ENCODE results near the gene PRL.

PRL gene

DNA sequence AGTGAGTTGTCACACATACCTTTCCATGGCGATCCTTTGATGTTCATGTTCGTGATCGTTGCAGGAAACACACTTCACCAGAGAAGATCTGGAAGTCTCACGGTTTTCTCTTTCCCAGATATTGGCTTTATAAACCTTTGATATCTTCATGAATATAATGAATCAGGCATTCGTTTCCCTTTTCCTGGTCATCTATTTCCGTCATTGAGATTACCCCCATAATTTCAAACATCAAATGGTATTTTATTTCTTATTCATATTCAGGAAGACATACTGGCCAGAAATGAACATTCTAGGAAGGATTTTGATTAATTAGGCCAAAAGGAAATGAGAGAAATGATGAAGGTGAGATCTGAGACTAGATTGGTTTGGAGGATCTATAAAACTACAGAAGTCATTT is at the start of gene PRL:
Gene PRL (minus strand): TSS at position 101 of the 400 bp plus-strand sequence. CDS start 54 bp downstream, at position 47.
- no peak for DNase-seq (ENCODE audit: low spot score)
- FAIRE-seq, result no peak

DNA sequence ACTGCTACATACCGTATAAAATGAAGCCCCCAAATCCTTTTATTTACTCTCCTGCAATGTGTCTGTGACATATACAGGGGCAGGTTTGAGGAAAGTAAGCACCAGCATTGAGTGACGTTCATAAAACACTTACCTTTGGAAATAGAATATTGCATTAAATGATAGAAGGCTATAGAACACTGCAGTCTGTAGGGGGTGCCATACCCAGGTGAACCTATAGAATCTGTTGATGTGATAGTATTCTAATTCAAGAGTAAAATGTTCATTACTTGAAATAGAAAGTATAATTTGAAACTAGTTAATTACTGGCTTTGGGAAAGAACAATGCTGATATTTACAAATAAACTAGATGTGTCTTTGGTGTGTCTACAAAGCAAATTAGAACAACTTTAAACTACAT is 47.0 kb upstream of the PRL start:
- no peak for FAIRE-seq
- DNase-seq (ENCODE audit: low spot score), result no peak

DNA sequence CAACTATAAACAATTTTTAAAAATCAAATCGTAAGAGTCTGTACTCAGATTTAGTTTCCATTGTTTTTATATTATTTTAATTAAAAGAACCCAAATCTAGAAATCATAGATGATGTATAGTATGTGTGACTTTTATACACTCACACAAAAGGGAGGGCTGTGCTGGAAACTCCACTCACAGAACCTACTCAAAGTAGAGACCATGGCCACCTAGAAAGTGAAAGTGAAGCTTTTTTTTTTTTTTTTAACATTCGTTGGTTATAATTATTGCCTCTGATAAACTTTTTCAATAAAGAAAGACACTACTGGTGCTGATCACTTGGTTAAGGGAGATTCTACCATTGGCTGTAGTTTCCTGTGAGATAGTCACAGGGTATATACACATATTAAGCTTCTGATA is 37.9 kb upstream of the PRL start:
- no peak for DNase-seq (ENCODE audit: low spot score)
- FAIRE-seq, result no peak

DNA sequence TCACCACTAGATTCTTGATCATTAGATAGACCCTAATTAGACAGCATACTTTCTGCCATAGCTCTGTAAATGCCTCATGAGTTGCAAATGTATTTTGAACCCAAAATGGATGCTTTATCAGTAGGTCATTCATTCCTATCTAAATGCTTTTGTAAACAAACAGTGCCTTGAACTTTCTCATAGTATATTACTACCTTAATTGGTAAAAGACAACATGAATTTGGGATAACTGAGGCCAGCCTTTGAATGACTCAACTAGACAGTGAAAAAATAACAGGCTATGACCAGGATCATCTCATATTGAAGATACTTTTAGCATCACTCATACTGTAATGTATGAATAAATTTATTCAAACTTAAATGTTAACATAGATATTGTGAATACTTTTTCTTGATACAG is 37.0 kb upstream of the PRL start:
- FAIRE-seq, result no peak

DNA sequence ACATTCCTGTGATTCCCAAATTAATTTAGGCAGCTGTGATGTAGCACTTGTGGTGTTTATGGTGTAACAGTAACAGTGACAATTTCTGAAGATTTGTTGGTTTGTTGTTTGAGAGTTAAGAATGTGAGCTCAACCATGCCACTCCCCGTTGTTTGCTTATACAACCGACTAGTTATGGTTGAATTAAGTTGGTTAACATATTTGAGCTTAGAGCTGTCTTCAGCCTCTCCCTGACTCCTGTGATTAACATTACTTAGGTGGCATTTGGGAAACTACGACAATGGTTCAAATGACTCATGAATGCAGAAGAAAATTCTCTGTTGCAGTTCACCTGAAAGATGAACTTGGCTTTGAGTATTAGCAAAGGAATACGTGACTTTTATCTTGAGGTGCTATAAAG is 35.9 kb upstream of the PRL start:
- FAIRE-seq, result no peak
- DNase-seq (ENCODE audit: low spot score), result peak; percentile 12

More for the DNA sequence above, 37.0 kb upstream of the PRL start:
- no peak for DNase-seq (ENCODE audit: low spot score)

DNA sequence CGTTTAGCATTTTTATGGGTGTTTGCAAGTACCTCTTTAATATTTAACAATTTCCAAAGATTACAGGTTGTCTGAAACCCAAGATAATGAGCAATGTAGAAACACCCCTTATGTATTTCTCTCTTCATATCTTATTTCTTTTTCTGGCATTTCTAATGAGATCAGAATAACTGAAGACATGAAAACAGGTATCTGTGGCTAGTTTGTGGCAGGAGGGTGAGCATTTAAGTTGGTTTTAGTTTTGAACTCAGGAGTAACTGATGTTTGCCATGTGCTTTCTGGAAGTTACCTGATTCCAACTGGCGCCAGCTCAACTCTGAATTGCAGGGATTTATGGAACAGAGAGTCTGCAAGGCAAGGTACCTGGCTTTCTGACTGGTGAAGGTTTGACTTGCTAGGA is 35.4 kb upstream of the PRL start:
- DNase-seq (ENCODE audit: low spot score) (no peak), FAIRE-seq (no peak)

DNA sequence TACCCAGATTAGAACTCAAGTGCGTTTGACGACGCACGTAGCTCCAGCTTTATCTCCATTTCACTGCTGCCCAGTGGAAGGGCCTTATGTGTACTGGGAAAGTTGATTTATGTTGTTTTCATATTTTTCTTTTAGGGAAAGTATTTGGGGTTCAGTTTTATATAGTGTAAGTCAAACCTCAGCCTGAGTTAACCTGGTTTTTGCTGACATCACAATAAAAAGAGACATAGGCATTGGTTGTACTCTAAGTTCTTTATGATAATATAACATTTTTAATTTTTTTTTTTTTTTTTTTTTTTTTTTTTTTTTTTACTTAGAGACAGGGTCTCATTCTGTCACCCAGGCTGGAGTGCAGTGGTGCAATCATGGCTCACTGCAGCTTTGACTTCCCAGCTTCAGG is 34.1 kb upstream of the PRL start:
- FAIRE-seq (no peak), DNase-seq (ENCODE audit: low spot score) (no peak)

- DNase-seq (ENCODE audit: low spot score) (no peak), FAIRE-seq (no peak)
Observed at GRCh38 chr6:22328474-22328873, 31.6 kb upstream of the PRL start.

GRCh38 chr6:22327881-22328280 is 31.0 kb upstream of the PRL start:
- FAIRE-seq, result no peak

DNA sequence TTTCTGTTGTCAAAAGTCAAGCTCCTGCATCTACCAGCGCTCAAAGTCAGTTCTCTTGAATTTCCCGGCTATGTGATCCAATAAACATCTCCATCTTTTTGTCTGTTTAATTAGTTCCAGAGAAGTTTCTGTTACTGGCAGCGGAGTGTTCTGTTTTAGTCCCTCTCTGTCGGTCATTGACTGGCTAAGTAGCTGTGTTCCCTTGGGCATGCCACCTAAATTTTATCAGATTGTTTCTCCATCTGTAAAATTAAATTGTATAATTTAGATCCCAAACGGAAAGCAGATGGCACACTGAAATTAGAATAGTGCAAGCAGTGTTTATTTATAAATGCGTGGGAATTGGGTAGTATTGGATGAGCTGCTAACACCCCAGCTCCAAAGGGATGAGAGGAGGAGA is 29.7 kb upstream of the PRL start:
- no peak for DNase-seq (ENCODE audit: low spot score)
- no peak for FAIRE-seq

More at GRCh38 chr6:22327881-22328280, 31.0 kb upstream of the PRL start:
- DNase-seq (ENCODE audit: low spot score), result no peak

DNA sequence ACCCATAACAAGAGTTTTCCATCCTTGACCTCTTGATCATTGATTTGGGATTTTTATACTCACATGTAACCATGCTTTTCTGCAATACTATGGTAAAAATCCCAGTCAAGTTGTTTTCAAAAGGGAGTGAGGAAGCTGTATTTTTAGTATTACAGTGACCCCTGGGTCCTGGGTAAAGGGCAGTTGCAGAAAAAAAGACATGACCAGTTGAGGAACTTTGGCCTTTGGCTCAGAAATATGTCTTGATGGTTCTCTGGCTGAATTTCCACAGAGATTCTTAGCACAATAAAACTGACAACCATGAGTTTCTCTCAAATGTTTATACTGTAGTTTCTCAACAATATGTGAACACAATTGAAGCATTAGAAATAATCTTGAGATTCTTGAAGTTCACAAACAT is 28.6 kb upstream of the PRL start:
- FAIRE-seq (no peak), DNase-seq (ENCODE audit: low spot score) (no peak)

- FAIRE-seq (no peak), DNase-seq (ENCODE audit: low spot score) (no peak)
Observed at GRCh38 chr6:22323848-22324247, 27.0 kb upstream of the PRL start.

DNA sequence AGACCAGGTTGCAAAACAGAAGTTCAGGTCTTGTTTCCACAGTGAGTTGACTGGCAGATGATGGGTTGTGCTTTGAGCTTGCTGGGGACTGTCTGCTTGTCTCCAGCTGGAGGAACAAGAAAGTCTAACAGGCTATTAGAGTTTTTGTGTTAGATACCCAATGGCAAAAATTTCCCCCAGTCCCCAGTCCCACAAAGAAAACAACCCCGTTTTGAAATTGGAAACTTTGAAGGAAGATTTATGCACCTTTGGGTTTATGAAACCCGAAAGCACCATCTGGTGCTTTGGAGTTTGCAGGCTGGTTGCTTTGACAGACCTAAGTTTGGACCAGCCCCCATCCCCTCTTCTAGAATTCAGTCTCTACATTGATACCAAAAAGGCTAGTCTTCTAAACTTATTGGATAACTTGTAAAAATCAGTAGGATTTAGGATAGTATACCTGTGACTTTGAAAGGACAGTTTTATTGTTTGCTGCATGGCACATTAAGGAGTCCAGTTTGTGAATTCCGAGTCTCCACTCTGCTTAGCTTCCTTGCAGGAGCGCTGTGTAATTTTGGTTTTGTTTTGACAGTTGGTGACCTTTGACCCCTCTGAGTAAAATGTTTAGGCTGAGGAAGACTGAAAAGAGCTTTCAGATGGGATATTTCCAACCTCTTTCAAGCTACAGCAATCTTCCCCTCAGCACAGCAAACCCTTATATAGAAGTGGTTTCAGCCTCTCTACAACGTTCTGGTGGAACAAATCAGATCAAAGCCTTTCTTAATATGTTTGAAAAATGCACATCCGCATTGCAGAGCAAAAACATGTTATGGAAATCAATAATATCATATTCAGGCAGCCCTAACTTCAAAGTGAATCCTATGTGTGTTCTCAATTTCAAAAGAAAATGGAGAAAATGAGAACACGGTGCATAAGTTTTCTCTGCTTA is 25.5 kb upstream of the PRL start:
- no peak for DNase-seq (ENCODE audit: low spot score)
- no peak for FAIRE-seq

DNA sequence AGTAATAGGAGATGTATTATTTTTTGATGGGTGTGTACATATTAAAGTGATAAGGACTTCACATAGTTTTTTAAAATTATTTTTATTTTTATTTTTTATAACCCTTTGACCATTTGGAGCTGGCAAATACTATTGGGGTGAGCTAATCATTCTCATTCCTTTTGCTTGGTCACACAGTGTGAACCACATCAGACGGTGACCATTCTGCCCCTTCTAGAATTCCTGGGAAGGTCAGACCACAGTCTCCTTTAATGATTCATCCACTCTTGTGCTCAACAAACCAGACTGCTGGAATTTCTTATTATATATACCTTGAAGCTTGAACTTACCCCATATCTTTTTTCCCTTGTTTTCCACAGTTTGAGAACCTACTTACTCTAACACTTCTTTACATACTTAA is 23.9 kb upstream of the PRL start:
- DNase-seq (ENCODE audit: low spot score) (peak; percentile 88), FAIRE-seq (peak; percentile 98)

- no peak for FAIRE-seq
- no peak for DNase-seq (ENCODE audit: low spot score)
Observed at GRCh38 chr6:22318404-22318803, 21.6 kb upstream of the PRL start.

DNA sequence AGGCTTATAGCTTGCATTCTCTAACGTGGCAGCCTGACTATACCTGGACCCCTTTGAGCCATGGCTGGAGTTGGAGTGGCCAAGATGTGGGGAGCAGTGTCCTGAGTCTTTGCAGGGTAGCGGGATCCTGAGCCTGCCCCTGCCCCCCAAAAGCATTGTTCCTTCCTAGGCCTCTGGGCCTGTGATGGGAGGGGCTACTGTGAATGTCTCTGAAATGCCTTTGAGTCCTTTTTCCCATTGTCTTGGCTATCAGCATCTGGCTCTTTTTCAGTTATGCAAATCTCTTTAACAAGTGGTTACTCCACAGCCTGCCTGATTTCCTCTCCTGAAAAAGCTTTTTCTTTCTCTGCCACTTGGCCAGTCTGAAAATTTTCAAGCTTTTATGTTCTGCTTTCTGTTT is 17.0 kb upstream of the PRL start:
- DNase-seq (ENCODE audit: low spot score), result no peak
- no peak for FAIRE-seq

- FAIRE-seq (no peak), DNase-seq (ENCODE audit: low spot score) (no peak)
Observed at GRCh38 chr6:22308939-22309338, 12.1 kb upstream of the PRL start.

- FAIRE-seq, result no peak
Observed at GRCh38 chr6:22306741-22307466, 10.1 kb upstream of the PRL start.

DNA sequence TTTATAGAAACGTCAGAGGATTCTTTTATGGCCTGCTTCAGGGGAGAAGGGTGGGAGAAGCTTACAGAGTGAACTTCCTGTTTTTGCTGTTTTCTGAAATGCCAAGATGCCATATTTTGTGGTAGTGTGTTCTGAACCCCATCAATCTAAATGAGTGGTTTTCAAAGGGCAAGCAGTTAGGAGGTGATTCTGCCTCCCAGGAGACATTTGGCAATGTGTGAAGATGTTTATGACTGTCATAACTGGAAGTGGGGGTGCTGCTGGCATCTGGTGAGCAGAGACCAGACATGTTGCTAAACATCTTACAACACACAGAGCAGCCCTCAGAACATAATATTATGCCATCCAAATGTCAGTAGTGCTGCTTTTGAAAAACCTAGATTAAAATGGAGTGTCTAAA is 6.0 kb upstream of the PRL start:
- no peak for FAIRE-seq
- DNase-seq (ENCODE audit: low spot score), result no peak

More at GRCh38 chr6:22306741-22307466, 10.1 kb upstream of the PRL start:
- DNase-seq (ENCODE audit: low spot score), result no peak

DNA sequence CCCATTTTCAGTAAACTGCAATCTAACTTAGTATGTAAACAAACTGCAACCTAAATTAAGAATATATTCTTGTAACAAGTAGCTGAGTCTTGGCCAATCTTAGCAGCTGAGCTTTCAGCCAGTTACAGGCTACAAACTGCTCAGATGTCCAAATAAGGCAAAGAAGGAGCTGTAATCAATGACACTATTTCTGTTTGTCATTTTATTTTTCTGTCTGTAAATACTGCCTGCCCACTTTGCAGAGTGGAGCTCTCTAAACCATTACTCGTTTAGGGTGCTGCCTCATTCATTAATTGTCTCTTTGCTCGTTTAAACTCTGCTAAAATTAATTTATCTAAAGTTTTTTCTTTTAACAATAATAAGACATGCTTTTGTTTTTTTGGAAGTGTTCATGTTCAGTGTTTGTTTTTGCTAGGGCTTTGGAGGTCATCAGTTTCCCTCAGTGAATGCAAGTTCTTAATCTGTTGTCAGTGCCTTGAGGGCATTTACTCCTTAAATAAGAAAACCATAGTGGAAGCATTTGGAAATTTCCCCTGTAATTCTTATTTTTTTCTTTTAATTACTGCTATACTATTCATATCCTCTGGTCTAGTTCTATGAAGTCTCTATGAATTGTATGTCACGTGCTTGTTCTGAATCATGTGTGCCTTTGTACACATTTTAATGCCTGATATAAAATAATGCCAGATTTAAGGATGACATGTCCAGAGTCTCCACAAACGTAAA is 3.6 kb upstream of the PRL start:
- FAIRE-seq (no peak), DNase-seq (ENCODE audit: low spot score) (no peak)

DNA sequence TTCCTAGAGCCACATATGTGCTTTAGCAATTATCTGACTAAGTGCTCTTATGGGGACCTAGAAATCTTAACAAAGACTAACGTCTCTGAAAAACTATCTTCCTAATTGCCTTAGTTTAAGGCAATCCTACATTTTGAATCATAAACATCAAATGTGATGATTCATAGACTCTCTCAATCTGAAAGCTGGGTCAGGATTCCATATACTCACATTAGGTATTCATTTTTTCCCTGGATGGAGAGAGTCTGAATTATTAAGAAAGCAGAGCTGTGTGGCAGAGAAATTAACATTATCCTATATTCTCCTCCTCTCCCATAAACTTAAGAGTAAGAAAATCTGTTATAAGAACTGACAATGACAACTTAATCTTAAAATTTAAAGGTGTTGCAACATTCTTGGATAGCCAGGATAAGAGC is 1.6 kb upstream of the PRL start:
- no peak for DNase-seq (ENCODE audit: low spot score)
- FAIRE-seq, result no peak

DNA sequence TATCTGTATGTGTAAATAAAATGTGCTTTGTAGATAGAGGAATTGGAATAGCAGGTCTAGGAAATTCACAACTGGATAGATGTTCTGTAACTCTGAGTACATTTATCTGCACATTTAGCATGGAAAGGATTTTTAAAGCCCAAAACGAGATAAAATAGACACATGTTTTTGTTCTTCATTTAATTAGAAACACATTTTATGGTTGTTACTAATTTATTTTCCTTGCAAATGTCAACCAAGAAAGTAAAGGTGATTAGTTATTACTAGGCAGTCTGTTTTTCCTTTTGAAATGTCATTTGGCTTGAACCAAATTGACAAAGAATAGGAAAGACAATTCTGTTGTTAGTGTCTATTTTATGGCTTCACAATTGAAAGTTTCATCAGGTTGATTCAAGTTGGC is 769 bp downstream of the PRL start:
- no peak for FAIRE-seq
- no peak for DNase-seq (ENCODE audit: low spot score)
